ENCODE data around the gene KITLG. TPM values are rescaled to one million over a fixed set of nuclear protein-coding genes. Genes with fewer than 3 reads are reported as not detected.

The KITLG gene
- polyA plus RNA-seq, 1 of the 3 experiments (the other 2 are of a cell fraction), result 8.9 TPM

DNA sequence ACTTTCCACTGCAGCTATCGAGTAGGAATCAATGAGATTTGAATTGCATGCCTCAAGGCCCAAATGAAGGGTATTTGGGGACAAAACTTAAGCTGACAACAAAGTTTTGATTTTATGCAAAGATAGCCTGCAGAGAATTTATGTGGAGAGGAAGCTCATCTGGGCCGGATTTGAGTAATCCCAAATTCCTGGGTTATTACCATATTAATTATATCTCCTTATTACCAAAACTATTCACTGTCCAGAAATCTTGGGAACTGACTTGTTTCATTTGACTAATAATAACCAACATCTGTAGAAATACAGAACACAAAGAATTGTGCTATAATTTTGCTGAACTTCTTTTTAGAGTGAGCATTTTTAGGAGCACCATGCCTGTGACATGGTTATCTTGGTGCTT lies 70.4 kb downstream of the KITLG start:
- Histone ChIP-seq H3K36me3 (replicated peaks in 1 of 2; ENCODE audit: control insufficient read depth in 1 of 2, insufficient read depth in 2 of 2, low read length in 1 of 2) (peaks cover 13 to 84% of the 10 kb centered on the region in 2 experiments), H3K4me2 (peak overlapping the region; percentile 47; the same call in 1 of the 2 replicates), H3K9me3 (no peaks in the 10 kb centered on the region), H4K20me1 (ENCODE audit: insufficient read depth) (no peaks in the 10 kb centered on the region), H3F3A (replicated peaks; ENCODE audit: insufficient read depth) (peaks cover 69% of the 10 kb centered on the region), H3K27me3 (ENCODE audit: insufficient read depth) (no peaks in the 10 kb centered on the region), H3K9me2 (no peaks in the 10 kb centered on the region), H2AFZ (ENCODE audit: low read depth) (no peak overlapping the region), H3K79me2 (ENCODE audit: insufficient read depth) (peaks cover 73% of the 10 kb centered on the region), H3K4me3 (ENCODE audit: low read depth in 2 of 2, low read length in 1 of 2) (no peak overlapping the region), H3K9ac (no peak overlapping the region), H3K4me1 (ENCODE audit: control insufficient read depth in 1 of 2, insufficient read depth in 2 of 2, low read depth in 1 of 2, low read length in 1 of 2) (peaks cover 0 to 39% of the 10 kb centered on the region in 2 experiments; a peak in 2 of 4 replicates), H3K27ac (ENCODE audit: low read depth in 2 of 2, low read length in 1 of 2) (peak overlapping the region in 1 of 2 experiments; percentile 78; a peak in 2 of 4 replicates)
- TF ChIP-seq TCF12 (IDR thresholded peaks at IDR 0.05) (peak; percentile 25; the same call in 1 of the 2 replicates), GABPA (IDR thresholded peaks at IDR 0.05; ENCODE audit: low read depth) (no peak), GATA2 (CRISPR knock-in tag; IDR thresholded peaks at IDR 0.05) (no peak)
- ChIA-PET CTCF (no interaction called here), POLR2A (no interaction called here)
- WGBS (ENCODE audit: low lambda C conversion rate), result 63% methylated on average over 2 of the region's 2 CpGs
- DNase-seq, result no peak

DNA sequence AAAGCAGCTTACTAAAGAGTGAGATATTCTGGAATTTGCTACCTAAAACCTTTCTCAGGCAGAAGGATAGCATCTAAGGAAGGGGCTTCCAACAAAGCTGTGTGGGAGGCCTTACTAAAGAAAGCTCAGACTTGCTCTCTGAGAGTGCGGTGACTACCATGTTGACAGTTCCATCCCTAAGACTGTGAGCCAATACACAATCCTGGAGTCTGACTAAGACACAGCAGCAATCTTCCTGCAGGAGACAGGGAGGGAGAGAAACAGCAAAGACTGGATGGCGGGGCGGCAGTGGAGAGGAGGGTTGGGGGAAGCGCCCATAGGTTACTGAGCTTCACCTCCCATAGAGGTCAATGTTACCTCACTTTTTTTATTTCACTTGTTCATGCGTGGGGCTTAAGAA lies 70.9 kb downstream of the KITLG start:
- no peaks in the 10 kb centered on the region for H4K20me1 ChIP-seq (ENCODE audit: insufficient read depth)
- DNase-seq, result no peak
- no peaks in the 10 kb centered on the region for H3K9me2 ChIP-seq
- H3K9ac ChIP-seq, result no peak overlapping the region
- no peaks in the 10 kb centered on the region for H3K9me3 ChIP-seq
- no peak overlapping the region for H3K4me3 ChIP-seq (ENCODE audit: low read depth in 2 of 2, low read length in 1 of 2)
- peak overlapping the region; percentile 47; the same call in 1 of the 2 replicates for H3K4me2 ChIP-seq
- no peaks in the 10 kb centered on the region for H3K27me3 ChIP-seq (ENCODE audit: insufficient read depth)
- POLR2A ChIA-PET, result no interaction called here
- no peak overlapping the region for H2AFZ ChIP-seq (ENCODE audit: low read depth)
- H3K4me1 ChIP-seq (ENCODE audit: control insufficient read depth in 1 of 2, insufficient read depth in 2 of 2, low read depth in 1 of 2, low read length in 1 of 2), result peaks cover 0 to 39% of the 10 kb centered on the region in 2 experiments; a peak in 2 of 4 replicates
- 94% methylated on average over 5 of the region's 5 CpGs for WGBS (ENCODE audit: low lambda C conversion rate)
- H3F3A ChIP-seq (replicated peaks; ENCODE audit: insufficient read depth), result peaks cover 66% of the 10 kb centered on the region
- CTCF ChIA-PET, result no interaction called here
- peaks cover 13 to 82% of the 10 kb centered on the region in 2 experiments for H3K36me3 ChIP-seq (replicated peaks in 1 of 2; ENCODE audit: control insufficient read depth in 1 of 2, insufficient read depth in 2 of 2, low read length in 1 of 2)
- peak overlapping the region in 1 of 2 experiments; percentile 78; a peak in 2 of 4 replicates for H3K27ac ChIP-seq (ENCODE audit: low read depth in 2 of 2, low read length in 1 of 2)
- H3K79me2 ChIP-seq (ENCODE audit: insufficient read depth), result peaks cover 74% of the 10 kb centered on the region
- TF ChIP-seq, protein P1, sequence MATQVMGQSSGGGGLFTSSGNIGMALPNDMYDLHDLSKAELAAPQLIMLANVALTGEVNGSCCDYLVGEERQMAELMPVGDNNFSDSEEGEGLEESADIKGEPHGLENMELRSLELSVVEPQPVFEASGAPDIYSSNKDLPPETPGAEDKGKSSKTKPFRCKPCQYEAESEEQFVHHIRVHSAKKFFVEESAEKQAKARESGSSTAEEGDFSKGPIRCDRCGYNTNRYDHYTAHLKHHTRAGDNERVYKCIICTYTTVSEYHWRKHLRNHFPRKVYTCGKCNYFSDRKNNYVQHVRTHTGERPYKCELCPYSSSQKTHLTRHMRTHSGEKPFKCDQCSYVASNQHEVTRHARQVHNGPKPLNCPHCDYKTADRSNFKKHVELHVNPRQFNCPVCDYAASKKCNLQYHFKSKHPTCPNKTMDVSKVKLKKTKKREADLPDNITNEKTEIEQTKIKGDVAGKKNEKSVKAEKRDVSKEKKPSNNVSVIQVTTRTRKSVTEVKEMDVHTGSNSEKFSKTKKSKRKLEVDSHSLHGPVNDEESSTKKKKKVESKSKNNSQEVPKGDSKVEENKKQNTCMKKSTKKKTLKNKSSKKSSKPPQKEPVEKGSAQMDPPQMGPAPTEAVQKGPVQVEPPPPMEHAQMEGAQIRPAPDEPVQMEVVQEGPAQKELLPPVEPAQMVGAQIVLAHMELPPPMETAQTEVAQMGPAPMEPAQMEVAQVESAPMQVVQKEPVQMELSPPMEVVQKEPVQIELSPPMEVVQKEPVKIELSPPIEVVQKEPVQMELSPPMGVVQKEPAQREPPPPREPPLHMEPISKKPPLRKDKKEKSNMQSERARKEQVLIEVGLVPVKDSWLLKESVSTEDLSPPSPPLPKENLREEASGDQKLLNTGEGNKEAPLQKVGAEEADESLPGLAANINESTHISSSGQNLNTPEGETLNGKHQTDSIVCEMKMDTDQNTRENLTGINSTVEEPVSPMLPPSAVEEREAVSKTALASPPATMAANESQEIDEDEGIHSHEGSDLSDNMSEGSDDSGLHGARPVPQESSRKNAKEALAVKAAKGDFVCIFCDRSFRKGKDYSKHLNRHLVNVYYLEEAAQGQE (IDR thresholded peaks at IDR 0.05; ENCODE audit: low read depth, low read length), result no peak
- TF ChIP-seq SIN3A (IDR thresholded peaks at IDR 0.05; ENCODE audit: borderline replicate concordance, low read depth, low read length) (no peak), RCOR1 (IDR thresholded peaks at IDR 0.05; ENCODE audit: low read length) (no peak), TCF12 (IDR thresholded peaks at IDR 0.05) (no peak), SMC3 (IDR thresholded peaks at IDR 0.05; ENCODE audit: low read depth, low read length) (no peak), FOSL2 (IDR thresholded peaks at IDR 0.05; ENCODE audit: borderline replicate concordance, low read depth) (no peak), YY1 (IDR thresholded peaks at IDR 0.05; ENCODE audit: low read depth) (no peak), FOXM1 (IDR thresholded peaks at IDR 0.05; ENCODE audit: low read depth) (no peak)
- TF ChIP-seq, protein P2, sequence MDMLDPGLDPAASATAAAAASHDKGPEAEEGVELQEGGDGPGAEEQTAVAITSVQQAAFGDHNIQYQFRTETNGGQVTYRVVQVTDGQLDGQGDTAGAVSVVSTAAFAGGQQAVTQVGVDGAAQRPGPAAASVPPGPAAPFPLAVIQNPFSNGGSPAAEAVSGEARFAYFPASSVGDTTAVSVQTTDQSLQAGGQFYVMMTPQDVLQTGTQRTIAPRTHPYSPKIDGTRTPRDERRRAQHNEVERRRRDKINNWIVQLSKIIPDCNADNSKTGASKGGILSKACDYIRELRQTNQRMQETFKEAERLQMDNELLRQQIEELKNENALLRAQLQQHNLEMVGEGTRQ (IDR thresholded peaks at IDR 0.05; ENCODE audit: borderline replicate concordance, low read depth, low read length), result no peak
- TF ChIP-seq, protein P3, sequence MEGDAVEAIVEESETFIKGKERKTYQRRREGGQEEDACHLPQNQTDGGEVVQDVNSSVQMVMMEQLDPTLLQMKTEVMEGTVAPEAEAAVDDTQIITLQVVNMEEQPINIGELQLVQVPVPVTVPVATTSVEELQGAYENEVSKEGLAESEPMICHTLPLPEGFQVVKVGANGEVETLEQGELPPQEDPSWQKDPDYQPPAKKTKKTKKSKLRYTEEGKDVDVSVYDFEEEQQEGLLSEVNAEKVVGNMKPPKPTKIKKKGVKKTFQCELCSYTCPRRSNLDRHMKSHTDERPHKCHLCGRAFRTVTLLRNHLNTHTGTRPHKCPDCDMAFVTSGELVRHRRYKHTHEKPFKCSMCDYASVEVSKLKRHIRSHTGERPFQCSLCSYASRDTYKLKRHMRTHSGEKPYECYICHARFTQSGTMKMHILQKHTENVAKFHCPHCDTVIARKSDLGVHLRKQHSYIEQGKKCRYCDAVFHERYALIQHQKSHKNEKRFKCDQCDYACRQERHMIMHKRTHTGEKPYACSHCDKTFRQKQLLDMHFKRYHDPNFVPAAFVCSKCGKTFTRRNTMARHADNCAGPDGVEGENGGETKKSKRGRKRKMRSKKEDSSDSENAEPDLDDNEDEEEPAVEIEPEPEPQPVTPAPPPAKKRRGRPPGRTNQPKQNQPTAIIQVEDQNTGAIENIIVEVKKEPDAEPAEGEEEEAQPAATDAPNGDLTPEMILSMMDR (IDR thresholded peaks at IDR 0.05), result no peak
- TF ChIP-seq, protein P4, sequence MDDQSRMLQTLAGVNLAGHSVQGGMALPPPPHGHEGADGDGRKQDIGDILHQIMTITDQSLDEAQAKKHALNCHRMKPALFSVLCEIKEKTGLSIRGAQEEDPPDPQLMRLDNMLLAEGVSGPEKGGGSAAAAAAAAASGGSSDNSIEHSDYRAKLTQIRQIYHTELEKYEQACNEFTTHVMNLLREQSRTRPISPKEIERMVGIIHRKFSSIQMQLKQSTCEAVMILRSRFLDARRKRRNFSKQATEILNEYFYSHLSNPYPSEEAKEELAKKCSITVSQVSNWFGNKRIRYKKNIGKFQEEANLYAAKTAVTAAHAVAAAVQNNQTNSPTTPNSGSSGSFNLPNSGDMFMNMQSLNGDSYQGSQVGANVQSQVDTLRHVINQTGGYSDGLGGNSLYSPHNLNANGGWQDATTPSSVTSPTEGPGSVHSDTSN (IDR thresholded peaks at IDR 0.05), result no peak
- TF ChIP-seq, protein P5, sequence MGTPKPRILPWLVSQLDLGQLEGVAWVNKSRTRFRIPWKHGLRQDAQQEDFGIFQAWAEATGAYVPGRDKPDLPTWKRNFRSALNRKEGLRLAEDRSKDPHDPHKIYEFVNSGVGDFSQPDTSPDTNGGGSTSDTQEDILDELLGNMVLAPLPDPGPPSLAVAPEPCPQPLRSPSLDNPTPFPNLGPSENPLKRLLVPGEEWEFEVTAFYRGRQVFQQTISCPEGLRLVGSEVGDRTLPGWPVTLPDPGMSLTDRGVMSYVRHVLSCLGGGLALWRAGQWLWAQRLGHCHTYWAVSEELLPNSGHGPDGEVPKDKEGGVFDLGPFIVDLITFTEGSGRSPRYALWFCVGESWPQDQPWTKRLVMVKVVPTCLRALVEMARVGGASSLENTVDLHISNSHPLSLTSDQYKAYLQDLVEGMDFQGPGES (IDR thresholded peaks at IDR 0.05; ENCODE audit: low read depth, low read length), result no peak
- TF ChIP-seq, protein P6, sequence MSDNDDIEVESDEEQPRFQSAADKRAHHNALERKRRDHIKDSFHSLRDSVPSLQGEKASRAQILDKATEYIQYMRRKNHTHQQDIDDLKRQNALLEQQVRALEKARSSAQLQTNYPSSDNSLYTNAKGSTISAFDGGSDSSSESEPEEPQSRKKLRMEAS (IDR thresholded peaks at IDR 0.05; ENCODE audit: low read depth), result no peak
- TF ChIP-seq, protein P7, sequence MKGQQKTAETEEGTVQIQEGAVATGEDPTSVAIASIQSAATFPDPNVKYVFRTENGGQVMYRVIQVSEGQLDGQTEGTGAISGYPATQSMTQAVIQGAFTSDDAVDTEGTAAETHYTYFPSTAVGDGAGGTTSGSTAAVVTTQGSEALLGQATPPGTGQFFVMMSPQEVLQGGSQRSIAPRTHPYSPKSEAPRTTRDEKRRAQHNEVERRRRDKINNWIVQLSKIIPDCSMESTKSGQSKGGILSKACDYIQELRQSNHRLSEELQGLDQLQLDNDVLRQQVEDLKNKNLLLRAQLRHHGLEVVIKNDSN (IDR thresholded peaks at IDR 0.05; ENCODE audit: borderline replicate concordance, low read depth), result no peak

Data from SK-N-SH (cell line).